ENCODE results near the gene TREML2. TPM values are rescaled to one million over a fixed set of nuclear protein-coding genes. Genes with fewer than 3 reads are reported as not detected.

Gene TREML2
- total and polyA plus RNA-seq, 9 of the 15 experiments (the other 6 are each of a cell fraction or from before 2014, with no cell fraction given): 0.20 to 2.9 (median 1.4) TPM

- TF ChIP-seq, protein P1, sequence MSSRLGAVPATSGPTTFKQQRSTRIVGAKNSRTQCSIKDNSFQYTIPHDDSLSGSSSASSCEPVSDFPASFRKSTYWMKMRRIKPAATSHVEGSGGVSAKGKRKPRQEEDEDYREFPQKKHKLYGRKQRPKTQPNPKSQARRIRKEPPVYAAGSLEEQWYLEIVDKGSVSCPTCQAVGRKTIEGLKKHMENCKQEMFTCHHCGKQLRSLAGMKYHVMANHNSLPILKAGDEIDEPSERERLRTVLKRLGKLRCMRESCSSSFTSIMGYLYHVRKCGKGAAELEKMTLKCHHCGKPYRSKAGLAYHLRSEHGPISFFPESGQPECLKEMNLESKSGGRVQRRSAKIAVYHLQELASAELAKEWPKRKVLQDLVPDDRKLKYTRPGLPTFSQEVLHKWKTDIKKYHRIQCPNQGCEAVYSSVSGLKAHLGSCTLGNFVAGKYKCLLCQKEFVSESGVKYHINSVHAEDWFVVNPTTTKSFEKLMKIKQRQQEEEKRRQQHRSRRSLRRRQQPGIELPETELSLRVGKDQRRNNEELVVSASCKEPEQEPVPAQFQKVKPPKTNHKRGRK (tag; IDR thresholded peaks at IDR 0.05): no peak
- TF ChIP-seq ZNF740 (CRISPR knock-in tag; IDR thresholded peaks at IDR 0.05) (no peak), ZNF740 (tag; IDR thresholded peaks at IDR 0.05) (no peak)
Measured at GRCh38 chr6:41174610-41175009, 26.3 kb downstream of the TREML2 start (continued).

DNA sequence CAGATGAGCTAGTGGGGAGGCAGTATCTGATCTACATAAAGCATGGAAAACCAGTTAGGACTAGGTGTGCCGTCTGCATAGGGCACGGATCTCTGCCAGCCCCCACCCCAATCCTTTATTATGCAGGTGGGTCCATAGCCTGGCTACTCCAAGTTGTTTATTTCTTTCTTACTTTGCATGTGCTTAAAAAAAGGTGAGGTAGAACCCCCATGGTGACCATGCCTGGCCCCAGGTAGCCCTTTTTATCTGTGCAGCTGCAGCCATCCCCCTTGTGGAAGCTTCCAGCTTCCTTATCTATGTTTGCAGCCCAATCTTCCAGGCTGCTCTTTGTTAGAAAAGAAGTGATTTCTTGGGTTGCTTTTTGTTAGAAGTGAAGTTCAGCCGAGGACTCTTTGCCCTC is 29.0 kb downstream of the TREML2 start:
- Histone ChIP-seq H3K9me3 (replicated peaks; ENCODE audit: control insufficient read depth, insufficient read depth, low read depth, low read length) (no peaks in the 10 kb centered on the region), H3K4me1 (replicated peaks in 1 of 2; ENCODE audit: control insufficient read depth in 2 of 2, insufficient read depth in 2 of 2, low read length in 2 of 2) (no peaks in the 10 kb centered on the region), H3K9ac (ENCODE audit: insufficient read depth in 1 of 2, low read depth in 2 of 2, low read length in 2 of 2) (no peak overlapping the region), H3K9me1 (ENCODE audit: control insufficient read depth, insufficient read depth, low read length) (no peaks in the 10 kb centered on the region), H3K27ac (ENCODE audit: extremely low read depth, low read depth, low read length) (no peak overlapping the region), H3K4me3 (no peak overlapping the region), H3K79me2 (ENCODE audit: control insufficient read depth, insufficient read depth, low read length) (no peaks in the 10 kb centered on the region), H3K36me3 (ENCODE audit: control insufficient read depth, insufficient read depth, low read length) (no peaks in the 10 kb centered on the region), H4K20me1 (replicated peaks; ENCODE audit: control insufficient read depth, insufficient read depth, low read length) (peaks cover 7% of the 10 kb centered on the region; the same call in 1 of the 2 replicates), H3K4me2 (ENCODE audit: insufficient read depth, low read length) (no peak overlapping the region), H2AFZ (ENCODE audit: low read depth, low read length) (no peak overlapping the region), H3K27me3 (ENCODE audit: control insufficient read depth in 2 of 2, insufficient read depth in 2 of 2, low read length in 2 of 2) (peaks cover 2 to 20% of the 10 kb centered on the region in 2 experiments; a peak in 3 of 5 replicates)
- intact Hi-C loops (cut with micrococcal nuclease): no loop called here
- POLR2A ChIA-PET: no interaction called here
- CTCF ChIA-PET (ENCODE audit: low intra/inter-chr PET ratio): interaction anchor here (0.6 kb wide), 1 partner anchor 163 kb away, joined by 3 read pairs; no protein-coding TSS in a partner anchor
- DNase-seq (ENCODE audit: extremely low read depth in 1 of 4, low spot score in 3 of 4) (peak in 1 of 4 experiments; percentile 35), FAIRE-seq (no peak), ATAC-seq (peak; percentile 61)
- in situ Hi-C loops (cut with MboI): no loop called here
- BruUV-seq (replicated peaks): no TSS peak
- 0% methylated on average over 3 of the region's 3 CpGs for WGBS (ENCODE audit: insufficient coverage, low coverage, missing lambda C conversion rate)
- TF ChIP-seq HDAC3 (IDR thresholded peaks at IDR 0.05; ENCODE audit: borderline replicate concordance, partially characterized antibody): no peak
- TF ChIP-seq ELF1 (tag; IDR thresholded peaks at IDR 0.05): no peak
- TF ChIP-seq, protein P2, sequence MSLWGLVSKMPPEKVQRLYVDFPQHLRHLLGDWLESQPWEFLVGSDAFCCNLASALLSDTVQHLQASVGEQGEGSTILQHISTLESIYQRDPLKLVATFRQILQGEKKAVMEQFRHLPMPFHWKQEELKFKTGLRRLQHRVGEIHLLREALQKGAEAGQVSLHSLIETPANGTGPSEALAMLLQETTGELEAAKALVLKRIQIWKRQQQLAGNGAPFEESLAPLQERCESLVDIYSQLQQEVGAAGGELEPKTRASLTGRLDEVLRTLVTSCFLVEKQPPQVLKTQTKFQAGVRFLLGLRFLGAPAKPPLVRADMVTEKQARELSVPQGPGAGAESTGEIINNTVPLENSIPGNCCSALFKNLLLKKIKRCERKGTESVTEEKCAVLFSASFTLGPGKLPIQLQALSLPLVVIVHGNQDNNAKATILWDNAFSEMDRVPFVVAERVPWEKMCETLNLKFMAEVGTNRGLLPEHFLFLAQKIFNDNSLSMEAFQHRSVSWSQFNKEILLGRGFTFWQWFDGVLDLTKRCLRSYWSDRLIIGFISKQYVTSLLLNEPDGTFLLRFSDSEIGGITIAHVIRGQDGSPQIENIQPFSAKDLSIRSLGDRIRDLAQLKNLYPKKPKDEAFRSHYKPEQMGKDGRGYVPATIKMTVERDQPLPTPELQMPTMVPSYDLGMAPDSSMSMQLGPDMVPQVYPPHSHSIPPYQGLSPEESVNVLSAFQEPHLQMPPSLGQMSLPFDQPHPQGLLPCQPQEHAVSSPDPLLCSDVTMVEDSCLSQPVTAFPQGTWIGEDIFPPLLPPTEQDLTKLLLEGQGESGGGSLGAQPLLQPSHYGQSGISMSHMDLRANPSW (CRISPR knock-in tag; IDR thresholded peaks at IDR 0.05): no peak
- no peak for TF ChIP-seq HINFP (tag; conservative IDR thresholded peaks at IDR 0.05; ENCODE audit: low read depth)
- no peak for TF ChIP-seq MTA1 (IDR thresholded peaks at IDR 0.05; ENCODE audit: borderline replicate concordance)
- no peak for TF ChIP-seq HDGF (IDR thresholded peaks at IDR 0.05)
- TF ChIP-seq MYC (IDR thresholded peaks at IDR 0.05; ENCODE audit: low read depth, low read length): no peak
- no peak for TF ChIP-seq MYC (CRISPR knock-in tag; IDR thresholded peaks at IDR 0.05; ENCODE audit: borderline replicate concordance, low read depth)
- TF ChIP-seq HDAC6 (IDR thresholded peaks at IDR 0.05; ENCODE audit: low read depth, low read length): no peak
- TF ChIP-seq KLF10 (CRISPR knock-in tag; IDR thresholded peaks at IDR 0.05): no peak
- TF ChIP-seq NR2C1 (IDR thresholded peaks at IDR 0.05): no peak
- no peak for TF ChIP-seq NR2C1 (tag; IDR thresholded peaks at IDR 0.05)
- no peak for TF ChIP-seq HDAC1 (IDR thresholded peaks at IDR 0.05)

Data from K562 (cell line).